OCI-LY1 (cell line): ENCODE results near the gene KLHL40.

Source experiments
- H2AFZ ChIP-seq: fragments of 200-600 bp; sonication (generic), shearing (Covaris generic); 2 replicates; pipeline ENCODE4 v1.6.0; 2014; ENCODE audit warnings: antibody characterized with exemption, mild to moderate bottlenecking, low read length
- H3F3A ChIP-seq: fragments of 200-600 bp; sonication (generic), shearing (Covaris generic); 2 replicates; pipeline ENCODE4 v1.6.0; 2014; ENCODE audit warnings: mild to moderate bottlenecking, antibody characterized with exemption, low read length, moderate library complexity; ENCODE audit not compliant: insufficient read depth
- H3K27ac ChIP-seq: fragments of 200-600 bp; sonication (generic); 2 replicates; pipeline ENCODE4 v1.5.1; 2014; ENCODE audit warnings: low read length, mixed run types, mild to moderate bottlenecking, low read depth; ENCODE audit not compliant: poor library complexity, severe bottlenecking
- H3K27me3 ChIP-seq: fragments of 200-600 bp; sonication (generic); 2 replicates; pipeline ENCODE4 v1.6.0; 2014; ENCODE audit warnings: antibody characterized with exemption, mild to moderate bottlenecking, low read length, moderate library complexity; ENCODE audit not compliant: insufficient read depth
- H3K36me3 ChIP-seq: fragments of 200-600 bp; sonication (generic); 2 replicates; pipeline ENCODE4 v1.6.1; 2014; ENCODE audit warnings: mild to moderate bottlenecking, antibody characterized with exemption, low read length, moderate library complexity, mixed read lengths; ENCODE audit not compliant: insufficient read depth
- H3K4me1 ChIP-seq: fragments of 200-600 bp; sonication (generic); 2 replicates; pipeline ENCODE4 v1.5.1; 2014; ENCODE audit warnings: mild to moderate bottlenecking, low read length, moderate library complexity; ENCODE audit not compliant: insufficient read depth, severe bottlenecking
- H3K4me2 ChIP-seq: fragments of 200-600 bp; sonication (generic), shearing (Covaris generic); 2 replicates; pipeline ENCODE4 v1.6.1; 2014; ENCODE audit warnings: low read length
- H3K4me3 ChIP-seq: fragments of 200-600 bp; sonication (generic); 2 replicates; pipeline ENCODE4 v1.5.1; 2014; ENCODE audit warnings: low read length, low read depth, mild to moderate bottlenecking, mixed read lengths; ENCODE audit not compliant: poor library complexity, severe bottlenecking
- H3K79me2 ChIP-seq: fragments of 200-600 bp; shearing (Covaris generic); 2 replicates; pipeline ENCODE4 v1.6.1; 2016; ENCODE audit warnings: mixed run types, low read length, mixed read lengths; ENCODE audit not compliant: insufficient read depth
- H3K9ac ChIP-seq: fragments of 200-600 bp; sonication (generic), shearing (Covaris generic); 2 replicates; pipeline ENCODE4 v1.6.1; 2014; ENCODE audit warnings: mild to moderate bottlenecking, low read length, mixed read lengths
- H3K9me2 ChIP-seq: fragments of 200-600 bp; sonication (generic), shearing (Covaris generic); 2 replicates; pipeline ENCODE4 v1.6.1; 2014; ENCODE audit warnings: low read depth, mild to moderate bottlenecking, low read length, mixed read lengths
- H3K9me3 ChIP-seq: fragments of 200-600 bp; shearing (Covaris generic); 2 replicates; pipeline ENCODE4 v1.6.1; 2014; ENCODE audit warnings: low read length, mixed read lengths
- H4K20me1 ChIP-seq: fragments of 200-600 bp; sonication (generic), shearing (Covaris generic); 2 replicates; pipeline ENCODE4 v1.6.0; 2016; ENCODE audit warnings: mild to moderate bottlenecking, low read length; ENCODE audit not compliant: insufficient read depth
- EZH2 ChIP-seq: fragments of 200-600 bp; sonication (generic), shearing (Covaris generic); IDR thresholded peaks from 2 replicates; pipeline ENCODE4 v1.8.0; 2017; ENCODE audit warnings: borderline replicate concordance, mixed run types, mild to moderate bottlenecking, antibody characterized with exemption, low read length, moderate library complexity, mixed read lengths
- TF ChIP-seq, protein P1 (sequence below): fragments of 200-600 bp; sonication (generic), shearing (Covaris generic); IDR thresholded peaks from 2 replicates; pipeline ENCODE4 v1.5.1; 2017; ENCODE audit warnings: mild to moderate bottlenecking, antibody characterized with exemption, low read length, moderate library complexity, mixed read lengths

Gene KLHL40

DNA sequence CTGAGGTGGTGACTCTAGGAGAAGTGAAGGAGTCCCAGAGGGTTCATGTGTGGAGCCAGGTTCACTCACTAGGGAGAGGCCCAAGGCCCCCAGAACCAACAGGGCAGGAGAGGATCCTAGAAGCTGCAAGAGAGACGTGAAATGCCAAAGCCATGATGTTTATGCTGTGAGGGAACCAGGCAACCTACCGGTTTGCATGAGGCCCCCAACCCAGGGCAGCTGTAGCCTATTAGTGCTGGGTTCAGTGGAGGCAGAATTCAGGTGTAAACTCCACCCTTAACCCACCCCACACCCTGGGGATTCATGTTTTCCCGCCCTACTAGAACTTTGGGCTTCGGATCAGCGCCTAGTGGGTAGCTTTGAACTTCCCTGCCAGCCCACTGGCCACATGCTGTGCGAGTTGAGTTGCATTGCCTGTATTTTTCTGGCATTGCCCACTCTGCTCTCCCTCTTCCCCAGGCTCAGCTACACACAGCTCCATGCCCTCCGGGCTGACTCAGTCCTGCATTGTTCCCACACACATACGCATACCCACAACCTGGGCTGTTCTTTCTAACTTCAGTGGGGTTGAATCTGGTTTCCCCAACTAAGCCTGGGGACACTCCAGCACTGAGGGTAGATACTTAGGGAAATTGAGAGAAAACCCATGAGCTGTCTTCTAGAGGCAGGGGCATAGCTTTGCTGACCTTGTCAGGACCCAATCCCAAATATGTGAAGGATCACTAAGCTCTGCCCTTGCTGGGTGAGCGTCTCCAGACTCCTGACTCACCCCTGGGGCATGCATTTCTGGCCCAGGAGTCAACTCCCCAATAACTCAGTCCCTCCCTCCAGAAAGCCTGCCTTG, 33.9 kb upstream of the KLHL40 start:
- Histone ChIP-seq H3F3A (no peaks in the 10 kb centered on the region), H3K9me3 (no peaks in the 10 kb centered on the region), H3K4me2 (no peak overlapping the region), H3K9me2 (no peaks in the 10 kb centered on the region), H3K4me3 (no peak overlapping the region), H3K9ac (no peak overlapping the region), H3K27ac (no peak overlapping the region), H3K36me3 (peaks cover 28% of the 10 kb centered on the region), H3K79me2 (no peaks in the 10 kb centered on the region), H3K27me3 (no peaks in the 10 kb centered on the region), H3K4me1 (peaks cover 3% of the 10 kb centered on the region), H4K20me1 (no peaks in the 10 kb centered on the region), H2AFZ (no peak overlapping the region)
- TF ChIP-seq, protein P1, sequence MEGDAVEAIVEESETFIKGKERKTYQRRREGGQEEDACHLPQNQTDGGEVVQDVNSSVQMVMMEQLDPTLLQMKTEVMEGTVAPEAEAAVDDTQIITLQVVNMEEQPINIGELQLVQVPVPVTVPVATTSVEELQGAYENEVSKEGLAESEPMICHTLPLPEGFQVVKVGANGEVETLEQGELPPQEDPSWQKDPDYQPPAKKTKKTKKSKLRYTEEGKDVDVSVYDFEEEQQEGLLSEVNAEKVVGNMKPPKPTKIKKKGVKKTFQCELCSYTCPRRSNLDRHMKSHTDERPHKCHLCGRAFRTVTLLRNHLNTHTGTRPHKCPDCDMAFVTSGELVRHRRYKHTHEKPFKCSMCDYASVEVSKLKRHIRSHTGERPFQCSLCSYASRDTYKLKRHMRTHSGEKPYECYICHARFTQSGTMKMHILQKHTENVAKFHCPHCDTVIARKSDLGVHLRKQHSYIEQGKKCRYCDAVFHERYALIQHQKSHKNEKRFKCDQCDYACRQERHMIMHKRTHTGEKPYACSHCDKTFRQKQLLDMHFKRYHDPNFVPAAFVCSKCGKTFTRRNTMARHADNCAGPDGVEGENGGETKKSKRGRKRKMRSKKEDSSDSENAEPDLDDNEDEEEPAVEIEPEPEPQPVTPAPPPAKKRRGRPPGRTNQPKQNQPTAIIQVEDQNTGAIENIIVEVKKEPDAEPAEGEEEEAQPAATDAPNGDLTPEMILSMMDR, result no peak
- TF ChIP-seq EZH2, result no peak

DNA sequence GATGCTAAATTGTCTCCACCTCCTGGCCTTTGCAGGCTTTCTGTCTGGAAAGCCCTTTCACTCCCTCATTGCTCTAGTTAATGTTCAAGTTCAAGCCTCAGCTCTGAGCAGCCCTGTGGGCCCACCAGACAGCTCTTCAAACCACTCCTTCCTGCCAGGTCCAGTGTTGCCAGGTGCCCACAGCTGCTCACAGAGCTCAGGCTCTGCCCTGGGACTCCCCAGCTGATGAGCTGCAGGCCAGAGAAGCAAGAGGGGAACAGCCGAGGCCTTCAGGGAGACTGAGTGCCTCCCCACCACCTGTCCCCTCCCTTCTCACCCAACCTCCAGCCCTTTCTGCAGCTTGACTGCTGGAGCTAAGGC, 33.1 kb upstream of the KLHL40 start:
- Histone ChIP-seq H3K79me2 (no peaks in the 10 kb centered on the region), H3K4me2 (no peak overlapping the region), H3K4me1 (peaks cover 3% of the 10 kb centered on the region), H3K9me3 (no peaks in the 10 kb centered on the region), H3F3A (no peaks in the 10 kb centered on the region), H4K20me1 (no peaks in the 10 kb centered on the region), H3K27me3 (no peaks in the 10 kb centered on the region), H3K9me2 (no peaks in the 10 kb centered on the region), H3K9ac (no peak overlapping the region), H3K4me3 (no peak overlapping the region), H3K36me3 (peaks cover 20% of the 10 kb centered on the region), H2AFZ (no peak overlapping the region), H3K27ac (no peak overlapping the region)
- TF ChIP-seq, protein P1, result no peak
- no peak for TF ChIP-seq EZH2

DNA sequence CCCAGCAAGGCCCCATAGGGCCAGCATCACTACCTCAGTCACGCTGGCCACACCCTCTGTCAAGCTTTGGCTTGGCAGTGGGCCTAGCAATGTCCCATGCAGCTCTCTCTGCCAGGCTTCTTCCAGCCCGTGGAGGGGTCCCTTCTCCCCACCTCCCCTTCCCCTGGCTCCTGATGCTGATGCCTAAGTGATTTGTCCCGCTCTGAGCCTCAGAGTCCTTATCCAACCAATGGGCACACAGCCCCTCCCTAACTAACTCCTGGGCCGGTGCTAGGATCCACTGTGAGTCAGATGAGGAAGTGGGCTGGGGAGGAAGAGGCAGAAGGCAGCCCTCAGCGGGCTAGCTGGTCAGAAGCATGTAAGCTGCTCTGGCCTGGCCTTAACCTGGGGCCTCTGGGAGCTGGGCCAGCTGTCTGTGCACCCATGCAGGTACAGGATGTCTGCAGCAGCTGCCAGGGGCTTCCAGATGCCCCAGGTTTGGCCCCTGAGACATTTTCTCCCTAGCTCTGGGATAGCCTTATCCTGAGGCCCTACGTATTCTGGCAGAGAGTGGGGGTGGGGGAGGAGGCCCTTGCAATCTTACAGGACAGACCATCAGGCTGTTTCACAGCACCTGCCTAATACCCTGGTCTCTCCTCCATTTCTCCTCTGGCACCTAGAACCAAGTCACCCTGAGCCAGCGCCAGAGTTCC, 32.6 kb upstream of the KLHL40 start:
- Histone ChIP-seq H3K27ac (no peak overlapping the region), H3K27me3 (no peaks in the 10 kb centered on the region), H3K4me3 (no peak overlapping the region)

More for the DNA sequence above, 32.6 kb upstream of the KLHL40 start:
- no peaks in the 10 kb centered on the region for H3K9me3 ChIP-seq
- peaks cover 15% of the 10 kb centered on the region for H3K36me3 ChIP-seq
- H4K20me1 ChIP-seq, result no peaks in the 10 kb centered on the region
- H3K9ac ChIP-seq, result no peak overlapping the region
- H3K79me2 ChIP-seq, result no peaks in the 10 kb centered on the region
- no peaks in the 10 kb centered on the region for H3K9me2 ChIP-seq
- no peak overlapping the region for H3K4me2 ChIP-seq
- no peak for TF ChIP-seq EZH2
- TF ChIP-seq, protein P1, result no peak
- no peaks in the 10 kb centered on the region for H3F3A ChIP-seq
- peaks cover 3% of the 10 kb centered on the region for H3K4me1 ChIP-seq
- H2AFZ ChIP-seq, result no peak overlapping the region
